ENCODE measurements around the gene SLC25A3.
"Not testable (repeated sequence)": the region's sequence is repeated elsewhere in the genome, so short reads cannot be mapped to it uniquely, and the experiment has no call there.

The SLC25A3 gene

GRCh38 chr12:98593351-98594049, at the start of gene SLC25A3:
Gene SLC25A3, plus strand, starts transcription at chr12:98593686. Its CDS starts 293 bp downstream, at chr12:98593979.
- peak within 1 kb of the TSS; percentile 94 for H3K27ac ChIP-seq
- TF ChIP-seq, protein P1, sequence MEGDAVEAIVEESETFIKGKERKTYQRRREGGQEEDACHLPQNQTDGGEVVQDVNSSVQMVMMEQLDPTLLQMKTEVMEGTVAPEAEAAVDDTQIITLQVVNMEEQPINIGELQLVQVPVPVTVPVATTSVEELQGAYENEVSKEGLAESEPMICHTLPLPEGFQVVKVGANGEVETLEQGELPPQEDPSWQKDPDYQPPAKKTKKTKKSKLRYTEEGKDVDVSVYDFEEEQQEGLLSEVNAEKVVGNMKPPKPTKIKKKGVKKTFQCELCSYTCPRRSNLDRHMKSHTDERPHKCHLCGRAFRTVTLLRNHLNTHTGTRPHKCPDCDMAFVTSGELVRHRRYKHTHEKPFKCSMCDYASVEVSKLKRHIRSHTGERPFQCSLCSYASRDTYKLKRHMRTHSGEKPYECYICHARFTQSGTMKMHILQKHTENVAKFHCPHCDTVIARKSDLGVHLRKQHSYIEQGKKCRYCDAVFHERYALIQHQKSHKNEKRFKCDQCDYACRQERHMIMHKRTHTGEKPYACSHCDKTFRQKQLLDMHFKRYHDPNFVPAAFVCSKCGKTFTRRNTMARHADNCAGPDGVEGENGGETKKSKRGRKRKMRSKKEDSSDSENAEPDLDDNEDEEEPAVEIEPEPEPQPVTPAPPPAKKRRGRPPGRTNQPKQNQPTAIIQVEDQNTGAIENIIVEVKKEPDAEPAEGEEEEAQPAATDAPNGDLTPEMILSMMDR (conservative IDR thresholded peaks at IDR 0.05): no peak

- TF ChIP-seq, protein P1 (conservative IDR thresholded peaks at IDR 0.05): no peak
- H3K27ac ChIP-seq: no peak overlapping the region
Measured at GRCh38 chr12:98543701-98544100, 49.8 kb upstream of the SLC25A3 start.

DNA sequence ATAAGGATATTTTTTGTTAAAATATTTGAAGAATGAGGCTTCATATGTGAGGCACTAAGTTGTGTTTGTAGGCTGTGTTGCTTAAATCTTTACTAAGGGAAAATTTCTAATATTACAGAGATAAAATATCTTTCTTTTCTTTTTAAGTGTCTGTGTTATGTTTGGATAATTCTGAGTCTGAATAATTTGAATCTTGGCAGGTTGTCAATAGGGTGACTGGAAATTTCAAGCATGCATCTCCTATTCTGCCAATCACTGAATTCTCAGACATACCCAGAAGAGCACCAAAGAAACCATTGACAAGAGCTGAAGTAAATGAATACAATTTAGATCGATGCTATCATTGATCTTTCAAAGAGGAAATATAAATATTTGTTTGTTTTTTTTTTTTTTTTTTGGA, 48.7 kb upstream of the SLC25A3 start:
- TF ChIP-seq, protein P1 (conservative IDR thresholded peaks at IDR 0.05): no peak
- no peak overlapping the region for H3K27ac ChIP-seq

DNA sequence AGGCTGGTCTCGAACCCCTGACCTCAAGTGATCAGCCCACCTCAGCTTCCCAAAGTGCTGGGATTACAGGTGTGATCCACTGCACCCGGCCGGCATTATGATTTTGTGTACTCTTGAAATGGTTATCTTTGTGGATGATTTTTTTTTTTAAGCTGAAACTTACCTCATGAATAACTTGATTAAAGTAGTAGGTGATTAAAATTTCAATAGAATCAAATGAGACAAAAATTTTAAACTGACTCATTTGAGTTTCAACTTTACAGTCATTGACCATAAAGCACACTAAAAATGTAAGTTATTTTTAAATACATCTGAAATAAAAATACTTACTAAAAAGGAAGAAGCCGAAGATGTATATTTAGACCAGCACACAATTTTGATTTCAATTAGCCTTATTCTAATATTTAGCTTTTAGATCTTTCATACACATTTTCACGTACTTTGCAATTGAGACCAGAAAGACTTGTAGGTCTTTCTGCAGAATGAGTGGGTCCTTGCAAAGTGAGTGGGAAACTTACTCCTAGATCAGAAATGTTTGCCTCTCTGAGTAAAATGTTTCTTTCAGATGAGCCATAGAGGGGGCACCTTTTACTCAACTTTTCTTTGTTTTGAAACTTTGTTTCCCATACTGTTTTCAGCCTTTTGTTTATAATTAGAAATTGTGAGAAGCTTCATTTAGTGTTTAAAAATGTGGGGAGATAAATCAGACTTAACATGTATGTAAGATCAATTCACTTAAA, 43.9 kb upstream of the SLC25A3 start:
- TF ChIP-seq, protein P1 (conservative IDR thresholded peaks at IDR 0.05): no peak
- no peak overlapping the region for H3K27ac ChIP-seq

DNA sequence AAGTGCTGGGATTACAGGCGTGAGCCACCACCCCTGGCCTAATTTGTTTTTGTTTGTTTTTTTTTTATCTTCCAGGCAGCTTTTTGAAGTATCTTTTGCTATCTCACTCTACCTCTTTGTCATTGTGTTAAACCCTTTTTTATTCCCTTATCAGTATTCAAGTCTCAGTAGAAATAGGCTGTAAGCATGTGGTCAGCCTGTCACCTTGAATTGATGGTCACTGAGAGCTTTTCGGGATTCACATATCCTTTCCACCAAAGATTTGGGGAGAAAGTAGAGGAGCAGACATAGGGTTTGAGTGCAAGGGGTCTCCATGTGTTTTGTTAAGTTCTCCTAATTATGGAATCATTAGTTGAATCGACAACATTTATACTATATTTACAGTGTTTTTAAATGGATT, 41.7 kb upstream of the SLC25A3 start:
- TF ChIP-seq, protein P1 (conservative IDR thresholded peaks at IDR 0.05): no peak
- no peak overlapping the region for H3K27ac ChIP-seq

- H3K27ac ChIP-seq: not testable (repeated sequence)
Measured at GRCh38 chr12:98558097-98558496, 35.4 kb upstream of the SLC25A3 start.

- H3K27ac ChIP-seq: no peak overlapping the region
- TF ChIP-seq, protein P1 (conservative IDR thresholded peaks at IDR 0.05): no peak
Measured at GRCh38 chr12:98559666-98560065, 33.8 kb upstream of the SLC25A3 start.

GRCh38 chr12:98561846-98562245, 31.6 kb upstream of the SLC25A3 start:
- H3K27ac ChIP-seq: no peak overlapping the region
- TF ChIP-seq, protein P1 (conservative IDR thresholded peaks at IDR 0.05): no peak

Data from VCaP (cell line).